HL-60 (cell line): Measurements from ENCODE around the gene OSBPL10.
"Not testable (repeated sequence)": the region's sequence is repeated elsewhere in the genome, so short reads cannot be mapped to it uniquely, and the experiment has no call there.

Experiments used
- DNase-seq, 2 experiments: peaks; one replicate each; pipeline ENCODE4 v3.0.0-alpha.2; 2010 to 2020; ENCODE audit warnings: low read depth in 1 of 2, low spot score in 1 of 2
- H3K27ac ChIP-seq: fragments of 250-450 bp; sonication (Bioruptor Pico); replicated peaks from 2 replicates; pipeline ENCODE4 v1.5.1; 2020; ENCODE audit warnings: mild to moderate bottlenecking, moderate library complexity
- H3K27me3 ChIP-seq: fragments of 250-450 bp; sonication (Bioruptor Pico); 2 replicates; pipeline ENCODE4 v1.5.1; 2021; ENCODE audit warnings: mild to moderate bottlenecking, moderate library complexity; ENCODE audit not compliant: insufficient read depth, poor library complexity, severe bottlenecking
- H3K4me3 ChIP-seq: replicated peaks from 2 replicates; pipeline ENCODE4 v1.5.1; 2011; ENCODE audit warnings: mild to moderate bottlenecking, control low read depth, low read length; ENCODE audit not compliant: insufficient read depth
- CTCF ChIP-seq: IDR thresholded peaks from one replicate; pipeline ENCODE4 v1.5.1; 2011; ENCODE audit warnings: low read length, control low read depth, inconsistent platforms; ENCODE audit not compliant: insufficient read depth
- GABPA ChIP-seq: IDR thresholded peaks from 2 replicates; pipeline ENCODE4 v1.6.1; 2012; ENCODE audit warnings: low read depth
- POLR2AphosphoS5 ChIP-seq: IDR thresholded peaks from 2 replicates; pipeline ENCODE4 v1.6.1; 2012; ENCODE audit warnings: low read depth
- REST ChIP-seq: IDR thresholded peaks from 2 replicates; pipeline ENCODE4 v1.6.1; 2012; ENCODE audit warnings: low read depth; ENCODE audit not compliant: insufficient replicate concordance
- SPI1 ChIP-seq: IDR thresholded peaks from 2 replicates; pipeline ENCODE4 v1.6.1; 2012; ENCODE audit warnings: low read depth, mild to moderate bottlenecking, borderline replicate concordance

The OSBPL10 gene

GRCh38 chr3:31875437-31875836 is 105.6 kb downstream of the OSBPL10 start:
- TF ChIP-seq REST (no peak), GABPA (no peak)
- Histone ChIP-seq H3K27me3 (no peaks in the 10 kb centered on the region), H3K4me3 (no peak overlapping the region), H3K27ac (no peak overlapping the region)
- no peak for DNase-seq

GRCh38 chr3:31873254-31873820 is 107.7 kb downstream of the OSBPL10 start:
- H3K4me3 ChIP-seq = no peak overlapping the region
- H3K27me3 ChIP-seq = no peaks in the 10 kb centered on the region
- no peak for DNase-seq
- no peak for TF ChIP-seq POLR2AphosphoS5
- no peak for TF ChIP-seq SPI1
- TF ChIP-seq REST = no peak
- no peak for TF ChIP-seq CTCF
- TF ChIP-seq GABPA = no peak
- no peak overlapping the region for H3K27ac ChIP-seq

GRCh38 chr3:31871939-31872507 is 109.0 kb downstream of the OSBPL10 start:
- no peak overlapping the region for H3K27ac ChIP-seq
- no peaks in the 10 kb centered on the region for H3K27me3 ChIP-seq
- no peak overlapping the region for H3K4me3 ChIP-seq
- no peak for TF ChIP-seq SPI1
- TF ChIP-seq POLR2AphosphoS5 = no peak
- no peak for TF ChIP-seq REST
- no peak for TF ChIP-seq CTCF
- no peak for TF ChIP-seq GABPA
- DNase-seq = no peak

GRCh38 chr3:31870111-31870510 is 111.0 kb downstream of the OSBPL10 start:
- not testable (repeated sequence) for H3K27me3 ChIP-seq, DNase-seq, H3K4me3 ChIP-seq, H3K27ac ChIP-seq
